ENCODE measurements around the gene SEMA3C.
A peak's percentile ranks its signal among the peaks of the same experiment; 100 is the strongest.

SEMA3C gene

GRCh38 chr7:80783678-80784327, 135.0 kb downstream of the SEMA3C start:
- no peak for TF ChIP-seq CTCF (conservative IDR thresholded peaks at IDR 0.05; ENCODE audit: low read depth, low read length)
- no peak overlapping the region for H3K4me3 ChIP-seq (ENCODE audit: low read depth, low read length)
- peak; percentile 64 for DNase-seq (ENCODE audit: low read depth)

DNA sequence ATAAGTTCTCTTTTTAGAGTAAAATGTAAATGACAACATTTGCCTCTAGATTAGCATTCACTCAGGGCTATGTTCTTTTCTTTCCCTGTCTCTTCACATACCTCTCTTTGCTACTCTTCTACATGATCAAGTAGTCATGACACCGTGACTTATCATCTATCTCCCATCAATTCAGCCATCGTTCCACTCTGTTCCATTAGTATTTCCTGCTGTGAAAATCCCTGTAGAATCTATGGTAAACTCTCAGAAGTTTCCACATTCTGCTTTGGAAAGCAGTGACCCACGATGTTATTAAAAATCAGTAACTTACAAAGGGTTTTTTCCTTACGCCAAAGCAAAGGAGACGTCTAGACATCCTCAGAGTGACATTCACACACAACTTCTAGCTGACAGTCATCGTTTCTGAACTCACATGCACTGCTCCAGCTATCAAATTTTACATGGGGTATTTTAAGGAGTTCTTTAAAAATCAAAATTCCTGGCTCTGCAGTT, 135.6 kb downstream of the SEMA3C start:
- H3K4me3 ChIP-seq (ENCODE audit: low read depth, low read length): no peak overlapping the region
- no peak for TF ChIP-seq CTCF (conservative IDR thresholded peaks at IDR 0.05; ENCODE audit: low read depth, low read length)
- DNase-seq (ENCODE audit: low read depth): no peak

- H3K4me3 ChIP-seq (ENCODE audit: low read depth, low read length): no peak overlapping the region
- DNase-seq (ENCODE audit: low read depth): peak; percentile 84
- no peak for TF ChIP-seq CTCF (conservative IDR thresholded peaks at IDR 0.05; ENCODE audit: low read depth, low read length)
These were observed 137.3 kb downstream of the SEMA3C start for GRCh38 chr7:80781561-80781979.

DNA sequence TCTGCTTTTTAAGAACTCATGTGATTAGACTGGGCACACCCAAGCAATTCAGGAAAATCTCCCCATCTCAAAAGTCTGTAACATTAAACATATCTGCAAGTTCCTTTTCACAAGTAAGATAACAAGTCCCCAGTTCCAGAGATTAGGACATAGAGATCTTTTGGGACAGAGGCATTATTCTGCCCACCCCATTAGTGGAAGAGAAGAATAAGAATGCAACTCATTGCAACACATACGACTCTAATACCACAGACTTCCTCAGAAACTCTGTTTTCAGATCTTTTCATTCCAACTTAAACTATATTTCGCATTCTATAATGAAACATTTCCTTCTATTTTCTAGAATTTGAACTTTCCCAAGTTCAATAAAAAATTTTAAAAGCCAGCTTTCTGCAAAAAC, 137.7 kb downstream of the SEMA3C start:
- DNase-seq (ENCODE audit: low read depth): no peak
- TF ChIP-seq CTCF (conservative IDR thresholded peaks at IDR 0.05; ENCODE audit: low read depth, low read length): no peak
- H3K4me3 ChIP-seq (ENCODE audit: low read depth, low read length): no peak overlapping the region

- DNase-seq (ENCODE audit: low read depth): no peak
- H3K4me3 ChIP-seq (ENCODE audit: low read depth, low read length): no peak overlapping the region
These were observed 139.4 kb downstream of the SEMA3C start for GRCh38 chr7:80779456-80779855.

DNA sequence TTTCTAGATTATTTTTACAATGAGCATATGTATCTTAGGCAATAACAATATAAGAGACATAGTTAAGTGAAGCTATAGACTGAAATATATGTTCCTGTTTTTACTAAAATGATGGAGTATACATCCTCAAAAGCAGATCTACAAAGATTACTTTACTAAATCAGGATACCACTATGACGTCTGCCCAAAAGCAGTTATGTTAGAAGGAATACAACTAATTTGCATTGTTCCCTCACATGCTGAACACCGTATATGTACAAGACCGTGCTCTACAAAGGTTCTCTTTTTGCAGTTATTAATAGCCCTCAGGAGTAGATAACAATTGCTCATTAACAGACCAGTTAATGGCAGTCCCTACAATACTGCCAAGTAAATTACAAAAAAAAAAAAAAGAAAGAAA, 143.0 kb downstream of the SEMA3C start:
- no peak for TF ChIP-seq CTCF (conservative IDR thresholded peaks at IDR 0.05; ENCODE audit: low read depth, low read length)
- H3K4me3 ChIP-seq (ENCODE audit: low read depth, low read length): no peak overlapping the region
- DNase-seq (ENCODE audit: low read depth): no peak

More at GRCh38 chr7:80779456-80779855, 139.4 kb downstream of the SEMA3C start:
- no peak for TF ChIP-seq CTCF (conservative IDR thresholded peaks at IDR 0.05; ENCODE audit: low read depth, low read length)

DNA sequence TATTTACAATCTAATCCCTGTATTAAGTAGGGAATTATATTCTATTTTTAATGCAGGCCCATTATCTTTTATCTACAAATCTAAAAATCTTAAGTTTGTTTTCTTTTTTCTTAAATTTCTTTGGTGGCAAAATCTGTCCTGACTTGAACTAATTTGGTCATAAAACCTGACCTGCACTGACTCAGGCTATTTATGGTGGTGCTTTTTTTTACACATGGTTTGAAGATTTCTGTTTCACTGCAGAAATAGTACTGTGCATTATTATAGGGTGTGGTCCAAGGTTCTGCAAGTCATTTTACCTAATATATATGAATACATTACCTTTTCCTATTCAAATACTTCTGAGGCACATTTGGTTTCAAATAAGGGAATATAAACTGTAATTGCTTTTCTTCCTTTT, 143.4 kb downstream of the SEMA3C start:
- H3K4me3 ChIP-seq (ENCODE audit: low read depth, low read length): no peak overlapping the region
- no peak for DNase-seq (ENCODE audit: low read depth)
- TF ChIP-seq CTCF (conservative IDR thresholded peaks at IDR 0.05; ENCODE audit: low read depth, low read length): no peak

Data from choroid plexus epithelial cell (primary cell).